WERI-Rb-1 (cell line): ENCODE results near the gene MUC4.

Source experiments
- DNase-seq: peaks from one replicate; pipeline ENCODE4 v3.0.0-alpha.2; 2020
- H3K27ac ChIP-seq: fragments of 250-450 bp; sonication (Bioruptor Pico); 2 replicates; pipeline ENCODE4 v1.5.1; 2020; ENCODE audit warnings: mild to moderate bottlenecking, moderate library complexity
- H3K27me3 ChIP-seq: fragments of 250-450 bp; sonication (Bioruptor Pico); 2 replicates; pipeline ENCODE4 v1.5.1; 2021; ENCODE audit warnings: mild to moderate bottlenecking, low read depth, moderate library complexity; ENCODE audit not compliant: insufficient read depth, severe bottlenecking
- H3K36me3 ChIP-seq: fragments of 250-450 bp; sonication (Bioruptor Pico); 2 replicates; pipeline ENCODE4 v1.5.1; 2020; ENCODE audit warnings: mild to moderate bottlenecking, moderate library complexity
- H3K4me3 ChIP-seq: 2 replicates; pipeline ENCODE4 v1.5.1; 2011; ENCODE audit warnings: low read depth, mild to moderate bottlenecking, control low read depth, low read length
- H3K9me3 ChIP-seq: fragments of 250-450 bp; sonication (Bioruptor Pico); 2 replicates; pipeline ENCODE4 v1.5.1; 2021; ENCODE audit warnings: mild to moderate bottlenecking, moderate library complexity; ENCODE audit not compliant: severe bottlenecking
- CTCF ChIP-seq: IDR thresholded peaks from 2 replicates; pipeline ENCODE4 v1.5.1; 2011; ENCODE audit warnings: low read depth, mild to moderate bottlenecking, control low read depth, inconsistent platforms, low read length

Gene MUC4

GRCh38 chr3:195761123-195761566 lies 50.6 kb downstream of the MUC4 start:
- no peak overlapping the region for H3K27ac ChIP-seq
- H3K9me3 ChIP-seq = no peaks in the 10 kb centered on the region
- no peaks in the 10 kb centered on the region for H3K36me3 ChIP-seq
- DNase-seq = no peak
- no peak overlapping the region for H3K4me3 ChIP-seq
- no peak for TF ChIP-seq CTCF
- H3K27me3 ChIP-seq = no peaks in the 10 kb centered on the region

- Histone ChIP-seq H3K27me3 (no peaks in the 10 kb centered on the region), H3K4me3 (no peak overlapping the region), H3K27ac (no peak overlapping the region), H3K9me3 (no peaks in the 10 kb centered on the region), H3K36me3 (no peaks in the 10 kb centered on the region)
- no peak for TF ChIP-seq CTCF
- DNase-seq = no peak
Observed at GRCh38 chr3:195760345-195761122, 51.2 kb downstream of the MUC4 start.

- no peaks in the 10 kb centered on the region for H3K27me3 ChIP-seq
- no peak for TF ChIP-seq CTCF
- no peak overlapping the region for H3K4me3 ChIP-seq
- H3K9me3 ChIP-seq = no peaks in the 10 kb centered on the region
- H3K36me3 ChIP-seq = no peaks in the 10 kb centered on the region
- DNase-seq = no peak
- H3K27ac ChIP-seq = no peak overlapping the region
Observed at GRCh38 chr3:195758721-195759353, 52.9 kb downstream of the MUC4 start.

- no peak overlapping the region for H3K27ac ChIP-seq
- TF ChIP-seq CTCF = no peak
- H3K27me3 ChIP-seq = no peaks in the 10 kb centered on the region
- no peak overlapping the region for H3K4me3 ChIP-seq
- no peak for DNase-seq
- no peaks in the 10 kb centered on the region for H3K9me3 ChIP-seq
- H3K36me3 ChIP-seq = no peaks in the 10 kb centered on the region
Observed at GRCh38 chr3:195757827-195758226, 53.9 kb downstream of the MUC4 start.

GRCh38 chr3:195757438-195757770 lies 54.3 kb downstream of the MUC4 start:
- no peak for DNase-seq

More at GRCh38 chr3:195757438-195757770, 54.3 kb downstream of the MUC4 start:
- Histone ChIP-seq H3K27me3 (no peaks in the 10 kb centered on the region), H3K36me3 (no peaks in the 10 kb centered on the region), H3K27ac (no peak overlapping the region), H3K9me3 (no peaks in the 10 kb centered on the region), H3K4me3 (no peak overlapping the region)
- TF ChIP-seq CTCF = no peak
